HG02981 (cell line): ENCODE data around the gene ANKRD33B.
"Not testable (repeated sequence)": the region's sequence is repeated elsewhere in the genome, so short reads cannot be mapped to it uniquely, and the experiment has no call there.

Experiments used
- ATAC-seq: cut with Tn5 transposase; IDR thresholded peaks from one replicate; pipeline ENCODE4 v1.9.1; 2021; ENCODE audit warnings: mild to moderate bottlenecking, moderate library complexity; ENCODE audit not compliant: unreplicated experiment

The ANKRD33B gene

GRCh38 chr5:10556289-10556807, 7.5 kb upstream of the ANKRD33B start:
- ATAC-seq: no peak

DNA sequence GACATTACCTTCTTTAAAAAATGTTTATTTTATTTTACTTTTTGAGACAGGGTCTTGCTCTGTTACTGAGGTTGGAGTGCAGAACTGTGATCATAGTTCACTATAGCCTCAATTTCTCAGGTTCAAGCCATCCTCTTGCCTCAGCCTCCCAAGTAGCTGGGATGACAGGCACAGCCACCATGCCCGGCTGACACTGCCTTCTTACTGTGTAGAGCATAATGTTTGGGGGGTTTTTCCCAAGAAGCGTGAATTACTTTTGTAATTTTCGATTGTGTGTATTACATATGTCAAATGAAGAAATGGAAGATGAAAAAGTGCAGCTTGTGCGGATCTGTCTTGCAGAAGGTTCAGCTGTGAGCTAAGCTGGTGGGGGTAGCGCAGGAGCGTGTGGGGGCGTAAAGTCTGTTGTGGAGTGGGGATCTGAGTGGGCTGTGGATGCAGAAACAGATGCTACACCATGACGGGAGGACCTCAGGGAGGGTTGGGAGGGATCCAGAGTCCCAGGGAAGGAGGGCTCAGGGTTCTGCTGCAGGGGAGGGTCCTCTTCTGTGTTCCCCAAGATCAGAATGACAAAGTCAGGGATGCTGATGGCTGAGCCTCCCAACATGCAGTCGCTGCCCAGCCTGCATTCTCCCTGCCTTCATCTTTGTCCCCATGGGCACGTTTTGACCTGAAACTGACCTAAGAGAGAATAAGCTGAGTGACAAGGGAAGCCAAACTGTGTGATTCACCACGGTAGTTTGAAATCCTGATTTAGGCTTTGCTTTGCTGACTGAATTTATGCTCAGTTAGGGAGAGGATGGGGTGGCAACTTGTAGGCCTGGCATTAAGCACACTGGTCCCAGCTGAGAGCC, 6.8 kb upstream of the ANKRD33B start:
- no peak for ATAC-seq

DNA sequence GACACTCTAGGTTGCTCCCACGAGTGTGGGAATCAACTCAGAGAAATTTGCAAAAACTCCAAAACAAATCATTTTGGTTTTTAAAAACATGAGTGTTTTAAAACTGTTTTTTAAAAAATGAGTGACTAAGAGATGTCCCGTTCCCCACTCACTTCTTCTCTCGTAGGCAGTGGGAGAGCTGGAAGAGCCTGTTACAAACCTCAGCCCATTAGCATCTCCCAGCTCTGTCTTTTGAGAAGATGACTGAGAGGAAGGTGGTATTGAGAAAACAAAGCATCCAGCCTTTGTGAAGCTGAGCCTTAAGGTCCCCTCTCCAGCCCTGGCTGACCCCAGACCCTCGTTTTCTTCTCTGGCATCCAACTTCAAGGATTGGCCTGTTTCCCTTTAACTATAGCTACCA, 4.7 kb upstream of the ANKRD33B start:
- no peak for ATAC-seq

- ATAC-seq: no peak
Observed at GRCh38 chr5:10559871-10560270, 4.0 kb upstream of the ANKRD33B start.

- no peak for ATAC-seq
Observed at GRCh38 chr5:10562201-10563109, 1.4 kb upstream of the ANKRD33B start.

- ATAC-seq: peak; percentile 29
Observed at GRCh38 chr5:10563110-10563944, 543 bp upstream of the ANKRD33B start.

- no peak for ATAC-seq
Observed at GRCh38 chr5:10564838-10565784, 1.2 kb downstream of the ANKRD33B start.

DNA sequence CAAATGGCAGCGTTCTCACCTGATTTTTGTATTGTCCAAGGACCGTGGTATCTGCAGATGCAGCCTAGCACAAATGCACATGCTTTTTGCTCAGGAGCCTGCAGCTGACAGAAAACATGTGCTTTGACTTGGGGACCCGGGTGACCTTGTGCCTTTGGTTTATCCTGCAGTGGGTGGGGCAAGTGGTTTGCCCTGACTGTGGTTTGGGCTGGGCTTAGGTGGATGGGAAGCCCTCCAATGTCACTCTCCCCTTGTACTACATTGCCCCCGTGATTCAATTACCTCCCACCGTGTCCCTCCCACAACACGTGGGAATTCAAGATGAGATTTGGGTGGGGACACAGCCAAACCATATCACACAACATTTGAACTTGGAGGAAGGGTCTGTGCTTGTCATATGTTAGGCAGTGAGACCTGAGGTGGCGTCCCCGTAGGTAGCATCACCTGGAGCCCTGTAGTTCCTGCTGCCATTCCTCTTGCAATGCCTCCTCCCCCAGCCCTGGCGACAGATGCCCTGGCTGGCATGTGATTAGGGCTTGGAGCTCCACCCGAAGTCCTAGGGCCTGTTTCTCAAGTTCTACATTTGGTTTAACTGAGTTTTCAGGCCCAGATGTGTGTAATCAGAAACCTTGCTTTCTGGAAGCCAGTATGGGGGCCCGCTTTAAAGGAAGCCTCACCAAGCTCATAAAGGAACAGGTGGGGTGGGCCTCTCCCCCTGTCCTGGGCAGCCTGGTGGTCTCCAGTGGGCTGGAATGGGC, 2.1 kb downstream of the ANKRD33B start:
- ATAC-seq: no peak

DNA sequence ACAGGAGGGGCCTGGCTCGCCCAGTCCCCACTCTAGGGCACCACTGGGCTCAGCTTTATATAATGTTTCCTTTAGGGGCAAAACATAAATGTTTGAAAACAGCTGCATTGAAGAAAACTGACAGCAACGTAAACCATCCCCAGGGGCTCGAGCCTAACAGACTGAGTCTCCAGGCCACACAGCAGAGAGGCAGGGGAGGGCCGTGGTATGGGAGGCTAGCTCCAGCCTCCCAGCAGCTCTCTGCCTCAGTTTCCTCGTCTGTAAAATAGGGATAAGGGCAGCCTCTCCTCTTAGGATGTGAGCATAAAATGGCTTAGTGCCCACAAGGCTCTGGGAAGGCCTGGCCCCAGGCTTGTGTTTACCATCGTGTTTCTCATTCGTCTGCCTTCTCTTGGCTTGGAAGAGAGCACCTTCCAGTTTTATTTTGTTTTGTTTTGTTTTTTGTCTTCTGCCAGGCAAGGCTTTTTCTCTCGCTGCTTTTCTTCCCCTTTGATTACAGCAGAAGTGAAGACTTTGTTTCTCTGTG, 2.7 kb downstream of the ANKRD33B start:
- ATAC-seq: no peak

DNA sequence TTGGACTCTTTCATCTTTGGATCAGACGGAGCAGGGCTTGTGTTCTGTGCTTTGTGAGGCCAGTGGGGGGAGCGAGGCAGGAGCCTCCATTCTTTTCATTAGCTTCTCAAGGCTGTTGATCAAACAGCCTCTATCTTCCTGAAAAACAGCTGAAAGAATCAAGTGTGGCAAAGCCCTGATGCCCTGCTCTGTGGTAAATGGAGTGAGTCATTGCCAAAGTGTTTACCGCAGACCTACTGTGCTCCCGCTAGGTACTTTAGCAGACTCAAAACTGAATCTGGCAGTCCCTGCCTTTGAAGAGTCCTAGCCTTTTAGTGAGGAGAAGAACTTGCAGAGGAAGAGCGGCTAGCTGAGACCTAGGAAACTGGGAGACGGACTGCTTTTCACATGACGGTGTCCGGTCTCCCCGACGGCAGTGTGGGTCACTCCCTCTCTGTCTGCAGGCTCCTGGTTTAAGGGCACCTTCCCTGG, 3.3 kb downstream of the ANKRD33B start:
- ATAC-seq: no peak

- no peak for ATAC-seq
Observed at GRCh38 chr5:10567781-10568321, 4.0 kb downstream of the ANKRD33B start.

GRCh38 chr5:10570540-10570939, 6.7 kb downstream of the ANKRD33B start:
- not testable (repeated sequence) for ATAC-seq

GRCh38 chr5:10572451-10572850, 8.6 kb downstream of the ANKRD33B start:
- ATAC-seq: no peak

GRCh38 chr5:10573487-10574145, 9.7 kb downstream of the ANKRD33B start:
- ATAC-seq: no peak

DNA sequence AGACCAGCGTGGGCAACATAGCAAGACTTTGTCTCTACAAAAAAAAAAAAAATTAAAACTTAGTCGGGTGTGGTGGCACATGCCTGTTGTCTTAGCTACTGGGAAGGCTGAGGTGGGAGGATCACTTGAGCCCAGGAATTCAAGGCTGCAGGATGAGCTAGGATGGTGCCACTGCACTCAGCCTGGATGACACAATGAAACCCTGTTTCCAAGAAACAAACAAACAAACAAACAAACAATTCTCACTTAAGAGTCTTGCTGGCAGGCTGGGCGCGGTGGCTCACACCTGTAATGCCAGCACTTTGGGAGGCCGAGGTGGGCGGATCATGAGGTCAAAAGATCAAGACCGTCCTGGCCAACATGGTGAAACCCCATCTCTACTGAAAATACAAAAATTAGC, 11.0 kb downstream of the ANKRD33B start:
- ATAC-seq: not testable (repeated sequence)

DNA sequence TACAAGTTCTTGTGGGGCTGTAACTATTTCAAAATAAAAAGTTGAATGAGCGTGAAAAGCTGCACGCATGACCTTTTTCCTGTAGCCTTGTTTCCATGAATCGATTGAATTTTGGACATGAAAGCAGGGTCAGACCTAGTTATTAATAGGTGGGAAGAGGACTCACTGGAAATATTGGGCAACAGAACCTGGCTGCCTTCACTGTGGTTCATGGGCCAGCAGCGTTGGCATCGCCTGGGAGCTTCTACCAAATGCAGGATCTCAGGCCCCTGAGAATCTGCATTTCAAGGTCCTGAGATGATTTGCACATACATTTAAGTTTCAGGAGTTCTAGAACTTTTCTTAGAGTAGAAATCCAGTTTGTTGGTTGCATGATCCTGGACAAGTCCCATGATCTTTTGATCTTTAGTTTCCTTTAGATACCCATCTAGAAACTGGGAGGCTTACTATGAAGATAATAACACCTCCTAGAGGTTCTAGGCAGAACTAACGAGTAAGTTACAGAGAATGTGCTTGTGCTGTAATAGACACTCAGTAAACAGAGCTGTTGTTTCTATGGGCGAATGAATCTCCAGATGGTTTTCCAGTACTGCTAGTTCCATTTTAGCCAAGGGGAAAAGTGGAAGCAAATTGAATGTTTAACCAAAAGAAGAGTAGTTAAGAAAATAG, 12.4 kb downstream of the ANKRD33B start:
- ATAC-seq: no peak

DNA sequence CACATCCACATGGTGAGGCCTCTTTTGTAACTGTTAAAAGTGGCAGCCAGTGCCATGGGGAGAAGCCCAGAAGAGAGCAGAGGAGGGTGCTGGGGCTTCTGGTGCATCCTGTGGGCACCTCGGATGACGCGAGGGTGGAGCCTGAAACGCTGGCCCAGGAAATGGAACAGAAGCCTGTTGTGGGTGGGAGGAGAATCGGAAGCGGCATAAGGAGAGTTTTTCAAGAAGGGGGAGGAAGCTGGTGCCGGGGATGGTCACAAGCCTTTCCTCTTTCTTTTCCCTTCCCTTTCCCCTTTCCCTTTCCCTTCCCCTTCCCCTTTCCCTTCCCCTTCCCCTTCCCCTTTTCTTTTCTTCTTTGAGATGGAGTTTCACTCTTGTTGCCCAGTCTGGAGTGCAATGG, 12.9 kb downstream of the ANKRD33B start:
- no peak for ATAC-seq
